HepG2 (cell line): Measurements from ENCODE around the gene PLK4. TPM values are rescaled to one million over a fixed set of nuclear protein-coding genes. Genes with fewer than 3 reads are reported as not detected.
A peak's percentile ranks its signal among the peaks of the same experiment; 100 is the strongest.

ENCODE experiments used
- AGO1 ChIP-seq: fragments of 200-400 bp; formaldehyde crosslinking; IDR thresholded peaks from 2 replicates; pipeline ENCODE4 v1.6.1; 2017; ENCODE audit warnings: mild to moderate bottlenecking, low read depth, low read length, moderate library complexity; ENCODE audit not compliant: poor library complexity, severe bottlenecking
- ELF1 ChIP-seq: sonication (generic); formaldehyde crosslinking; IDR thresholded peaks from 2 replicates; pipeline ENCODE4 v1.4.0; 2020; ENCODE audit warnings: missing genetic modification reagents
- ETV6 ChIP-seq: sonication (generic); formaldehyde crosslinking; conservative IDR thresholded peaks from 2 replicates; pipeline ENCODE4 v1.4.0; 2020; ENCODE audit warnings: missing genetic modification reagents
- GTF3A ChIP-seq: sonication (generic); formaldehyde crosslinking; conservative IDR thresholded peaks from 2 replicates; pipeline ENCODE4 v1.4.0; 2020; ENCODE audit warnings: mild to moderate bottlenecking, missing genetic modification reagents
- HDAC1 ChIP-seq: sonication (generic); formaldehyde crosslinking; IDR thresholded peaks from 2 replicates; pipeline ENCODE4 v1.5.1; 2020; ENCODE audit warnings: mild to moderate bottlenecking, missing genetic modification reagents
- KLF11 ChIP-seq: IDR thresholded peaks from 2 replicates; pipeline ENCODE4 v1.6.1; 2016; ENCODE audit warnings: missing compliant biosample characterization
- PLRG1 ChIP-seq: fragments of 450-650 bp; conservative IDR thresholded peaks from 2 replicates; pipeline ENCODE4 v1.6.1; 2016
- POGZ ChIP-seq: sonication (generic); formaldehyde crosslinking; IDR thresholded peaks from 2 replicates; pipeline ENCODE4 v1.4.0; 2020; ENCODE audit warnings: mild to moderate bottlenecking, missing genetic modification reagents
- POLR2G ChIP-seq: fragments of 200-400 bp; formaldehyde crosslinking; IDR thresholded peaks from 2 replicates; pipeline ENCODE4 v1.6.1; 2018; ENCODE audit warnings: mild to moderate bottlenecking, low read depth, low read length, moderate library complexity
- RAD51 ChIP-seq: fragments of 450-650 bp; IDR thresholded peaks from 2 replicates; pipeline ENCODE4 v1.6.1; 2016; ENCODE audit warnings: borderline replicate concordance
- RFX1 ChIP-seq: fragments of 450-650 bp; IDR thresholded peaks from 2 replicates; pipeline ENCODE4 v1.6.1; 2017
- SIN3B ChIP-seq: fragments of 150-350 bp; IDR thresholded peaks from 2 replicates; pipeline ENCODE4 v1.6.1; 2014; ENCODE audit warnings: low read length
- ZKSCAN1 ChIP-seq: fragments of 150-350 bp; IDR thresholded peaks from 2 replicates; pipeline ENCODE4 v1.6.1; 2014; ENCODE audit warnings: low read length
- ZNF230 ChIP-seq: sonication (generic); formaldehyde crosslinking; IDR thresholded peaks from 2 replicates; pipeline ENCODE4 v1.4.0; 2020; ENCODE audit warnings: mild to moderate bottlenecking, missing genetic modification reagents
- ZNF431 ChIP-seq: sonication (generic); formaldehyde crosslinking; IDR thresholded peaks from 2 replicates; pipeline ENCODE4 v1.9.0; 2022; ENCODE audit warnings: missing genetic modification reagents, low read depth, mild to moderate bottlenecking, borderline replicate concordance
- ZNF441 ChIP-seq: sonication (generic); formaldehyde crosslinking; IDR thresholded peaks from 2 replicates; pipeline ENCODE4 v1.7.0; 2021; ENCODE audit warnings: missing genetic modification reagents, borderline replicate concordance
- ZNF567 ChIP-seq: sonication (generic); formaldehyde crosslinking; IDR thresholded peaks from 2 replicates; pipeline ENCODE4 v1.8.1; 2023; ENCODE audit warnings: mild to moderate bottlenecking, missing genetic modification reagents, borderline replicate concordance
- ZNF646 ChIP-seq: sonication (generic); formaldehyde crosslinking; IDR thresholded peaks from 2 replicates; pipeline ENCODE4 v1.9.0; 2021; ENCODE audit warnings: mild to moderate bottlenecking, missing genetic modification reagents
- ZNF724P ChIP-seq: sonication (generic); formaldehyde crosslinking; IDR thresholded peaks from 2 replicates; pipeline ENCODE4 v1.8.0; 2022; ENCODE audit warnings: missing genetic modification reagents, borderline replicate concordance
- ZNF772 ChIP-seq: sonication (generic); formaldehyde crosslinking; IDR thresholded peaks from 2 replicates; pipeline ENCODE4 v1.5.0; 2020; ENCODE audit warnings: mild to moderate bottlenecking, missing genetic modification reagents
- polyA plus RNA-seq, 8 experiments: library from polyadenylated mRNA; depleted of rRNA in 3 of 8; stranded (reverse) in 7 of 8; unstranded in 1 of 8; fragments of >200 nt; fragmentation: Illumina TruSeq in 4 of 8; extraction: Trizol in 4 of 8; gene quantifications; 2 replicates each; pipeline versions ENCODE4 v1.2.1 to v1.2.3, GENCODE V29; 2011 to 2016; ENCODE audit warnings: low read depth in 4 of 8, missing spikeins in 1 of 8, mixed read lengths in 1 of 8; ENCODE audit not compliant: insufficient read depth in 1 of 8
- total RNA-seq, 5 experiments: library from RNA; depleted of rRNA; stranded (reverse); fragments of >200 nt; fragmentation: Illumina TruSeq; extraction: Trizol; gene quantifications; 2 replicates each; pipeline ENCODE4 v1.2.3, GENCODE V29; 2016; ENCODE audit warnings: low read depth in 1 of 5
- TF ChIP-seq, protein P1 (sequence below): sonication (generic); formaldehyde crosslinking; IDR thresholded peaks from 2 replicates; pipeline ENCODE4 v1.5.0; 2020; ENCODE audit warnings: missing genetic modification reagents
- TF ChIP-seq, protein P2 (sequence below): sonication (generic); formaldehyde crosslinking; IDR thresholded peaks from 2 replicates; pipeline ENCODE4 v1.5.0; 2020; ENCODE audit warnings: missing genetic modification reagents

PLK4 gene
- total and polyA plus RNA-seq, 2 of the 13 experiments (the other 11 are each of a cell fraction or from before 2014, with no cell fraction given): 22.4 to 46.1 TPM

DNA sequence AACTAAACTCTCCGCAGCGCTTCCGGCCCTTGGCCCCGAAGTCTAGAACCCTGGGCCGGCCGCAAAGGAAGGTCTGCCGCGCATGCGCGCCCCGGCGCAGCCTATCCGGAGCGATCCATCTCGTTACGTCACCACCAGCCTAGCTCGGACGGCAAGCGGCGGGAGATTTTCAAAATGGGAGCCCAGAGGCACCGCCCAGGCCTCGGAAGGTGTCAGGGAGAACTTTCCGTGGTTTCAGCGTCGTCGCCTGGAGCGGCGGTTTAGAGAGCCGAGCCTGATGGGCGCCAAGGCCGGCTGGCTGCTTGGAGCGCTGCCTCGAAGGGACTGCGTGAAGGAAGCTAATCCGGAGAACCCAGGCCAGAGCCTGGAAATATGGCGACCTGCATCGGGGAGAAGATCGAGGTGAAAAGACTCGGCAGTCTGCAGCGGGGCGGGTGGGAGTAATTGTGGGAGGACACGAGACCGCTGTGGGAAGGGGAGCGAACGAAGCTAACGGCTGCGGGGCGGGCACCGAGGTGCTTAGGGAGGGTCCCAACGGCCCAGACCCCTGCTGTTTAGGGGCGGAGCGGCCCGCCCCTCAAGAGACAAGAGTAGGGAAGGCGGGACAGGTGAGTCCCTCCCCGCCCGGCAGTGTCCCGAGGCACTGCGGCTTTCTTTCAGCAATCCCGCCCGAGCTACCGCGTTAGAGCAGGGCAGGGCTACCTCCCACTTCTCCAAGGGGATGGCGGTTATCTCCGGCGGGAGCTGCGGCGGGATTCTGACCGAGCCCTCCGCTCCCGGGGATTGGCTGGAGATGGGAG is at the start of gene PLK4 (continued):
- TF ChIP-seq PLRG1: no peak
- TF ChIP-seq SIN3B: peak; percentile 91
- TF ChIP-seq ZNF441 (CRISPR knock-in tag): 0 out of 2 replicates have a peak, but pooled peaks have one; percentile 14
- TF ChIP-seq POLR2G: peak; percentile 73
- no peak for TF ChIP-seq ZKSCAN1
- peak; percentile 36 for TF ChIP-seq AGO1
- peak; percentile 99 for TF ChIP-seq HDAC1 (CRISPR knock-in tag)
- TF ChIP-seq, protein P1, sequence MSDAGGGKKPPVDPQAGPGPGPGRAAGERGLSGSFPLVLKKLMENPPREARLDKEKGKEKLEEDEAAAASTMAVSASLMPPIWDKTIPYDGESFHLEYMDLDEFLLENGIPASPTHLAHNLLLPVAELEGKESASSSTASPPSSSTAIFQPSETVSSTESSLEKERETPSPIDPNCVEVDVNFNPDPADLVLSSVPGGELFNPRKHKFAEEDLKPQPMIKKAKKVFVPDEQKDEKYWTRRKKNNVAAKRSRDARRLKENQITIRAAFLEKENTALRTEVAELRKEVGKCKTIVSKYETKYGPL: peak; percentile 70; the same call in 1 of the 2 replicates
- peak; percentile 96 for TF ChIP-seq POGZ
- peak; percentile 85 for TF ChIP-seq ELF1 (CRISPR knock-in tag)
- TF ChIP-seq ZNF230: peak; percentile 55
- 0 out of 2 replicates have a peak, but pooled peaks have one; percentile 44 for TF ChIP-seq ZNF646 (CRISPR knock-in tag)
- 0 out of 2 replicates have a peak, but pooled peaks have one; percentile 67 for TF ChIP-seq ZNF772
- no peak; the same call in 1 of the 2 replicates for TF ChIP-seq ETV6 (CRISPR knock-in tag)
- TF ChIP-seq RFX1: no peak
- peak; percentile 67; the same call in 1 of the 2 replicates for TF ChIP-seq ZNF724P (CRISPR knock-in tag)
- no peak for TF ChIP-seq ZNF567 (CRISPR knock-in tag)
- peak; percentile 66; the same call in 1 of the 2 replicates for TF ChIP-seq ZNF431 (CRISPR knock-in tag)
- no peak for TF ChIP-seq KLF11 (CRISPR knock-in tag)
- 0 out of 2 replicates have a peak, but pooled peaks have one; percentile 29 for TF ChIP-seq GTF3A (CRISPR knock-in tag)
- TF ChIP-seq RAD51: no peak
- TF ChIP-seq, protein P2, sequence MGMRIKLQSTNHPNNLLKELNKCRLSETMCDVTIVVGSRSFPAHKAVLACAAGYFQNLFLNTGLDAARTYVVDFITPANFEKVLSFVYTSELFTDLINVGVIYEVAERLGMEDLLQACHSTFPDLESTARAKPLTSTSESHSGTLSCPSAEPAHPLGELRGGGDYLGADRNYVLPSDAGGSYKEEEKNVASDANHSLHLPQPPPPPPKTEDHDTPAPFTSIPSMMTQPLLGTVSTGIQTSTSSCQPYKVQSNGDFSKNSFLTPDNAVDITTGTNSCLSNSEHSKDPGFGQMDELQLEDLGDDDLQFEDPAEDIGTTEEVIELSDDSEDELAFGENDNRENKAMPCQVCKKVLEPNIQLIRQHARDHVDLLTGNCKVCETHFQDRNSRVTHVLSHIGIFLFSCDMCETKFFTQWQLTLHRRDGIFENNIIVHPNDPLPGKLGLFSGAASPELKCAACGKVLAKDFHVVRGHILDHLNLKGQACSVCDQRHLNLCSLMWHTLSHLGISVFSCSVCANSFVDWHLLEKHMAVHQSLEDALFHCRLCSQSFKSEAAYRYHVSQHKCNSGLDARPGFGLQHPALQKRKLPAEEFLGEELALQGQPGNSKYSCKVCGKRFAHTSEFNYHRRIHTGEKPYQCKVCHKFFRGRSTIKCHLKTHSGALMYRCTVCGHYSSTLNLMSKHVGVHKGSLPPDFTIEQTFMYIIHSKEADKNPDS (CRISPR knock-in tag): no peak
